HepG2 (cell line): ENCODE results near the gene DIMT1. TPM values are rescaled to one million over a fixed set of nuclear protein-coding genes. Genes with fewer than 3 reads are reported as not detected.

Source experiments
- BORCS8-MEF2B ChIP-seq: sonication (generic); formaldehyde crosslinking; IDR thresholded peaks from 2 replicates; pipeline ENCODE4 v1.8.0; 2022; ENCODE audit warnings: mild to moderate bottlenecking, missing genetic modification reagents
- DR1 ChIP-seq: sonication (generic); formaldehyde crosslinking; IDR thresholded peaks from 2 replicates; pipeline ENCODE4 v1.8.0; 2021; ENCODE audit warnings: mild to moderate bottlenecking, missing genetic modification reagents, inconsistent platforms
- GPN1 ChIP-seq: sonication (generic); formaldehyde crosslinking; IDR thresholded peaks from 2 replicates; pipeline ENCODE4 v1.5.1; 2020; ENCODE audit warnings: missing genetic modification reagents, borderline replicate concordance
- HMG20A ChIP-seq: IDR thresholded peaks from 2 replicates; pipeline ENCODE4 v1.6.1; 2016; ENCODE audit warnings: borderline replicate concordance
- NFATC3 ChIP-seq: sonication (generic); formaldehyde crosslinking; IDR thresholded peaks from 2 replicates; pipeline ENCODE4 v1.5.1; 2020; ENCODE audit warnings: mild to moderate bottlenecking, missing genetic modification reagents
- SCMH1 ChIP-seq: sonication (generic); formaldehyde crosslinking; IDR thresholded peaks from 2 replicates; pipeline ENCODE4 v1.9.0; 2021; ENCODE audit warnings: missing genetic modification reagents, mild to moderate bottlenecking, borderline replicate concordance
- SMAD1 ChIP-seq: sonication (generic); formaldehyde crosslinking; IDR thresholded peaks from 2 replicates; pipeline ENCODE4 v1.4.0; 2020; ENCODE audit warnings: missing genetic modification reagents, low read depth, mild to moderate bottlenecking, borderline replicate concordance
- SPEN ChIP-seq: sonication (generic); formaldehyde crosslinking; IDR thresholded peaks from 2 replicates; pipeline ENCODE4 v1.5.1; 2020; ENCODE audit warnings: low read depth, mild to moderate bottlenecking, missing genetic modification reagents
- ZFP36L1 ChIP-seq: sonication (generic); formaldehyde crosslinking; IDR thresholded peaks from 2 replicates; pipeline ENCODE4 v1.8.0; 2022; ENCODE audit warnings: mild to moderate bottlenecking, missing genetic modification reagents, moderate library complexity
- ZNF160 ChIP-seq: sonication (generic); formaldehyde crosslinking; IDR thresholded peaks from 2 replicates; pipeline ENCODE4 v1.8.0; 2022; ENCODE audit warnings: mild to moderate bottlenecking, inconsistent platforms, missing genetic modification reagents
- ZNF678 ChIP-seq: sonication (generic); formaldehyde crosslinking; IDR thresholded peaks from 2 replicates; pipeline ENCODE4 v1.4.0; 2020; ENCODE audit warnings: mild to moderate bottlenecking, missing genetic modification reagents
- polyA plus RNA-seq, 8 experiments: library from polyadenylated mRNA; depleted of rRNA in 3 of 8; stranded (reverse) in 7 of 8; unstranded in 1 of 8; fragments of >200 nt; fragmentation: Illumina TruSeq in 4 of 8; extraction: Trizol in 4 of 8; gene quantifications; 2 replicates each; pipeline versions ENCODE4 v1.2.1 to v1.2.3, GENCODE V29; 2011 to 2016; ENCODE audit warnings: low read depth in 4 of 8, missing spikeins in 1 of 8, mixed read lengths in 1 of 8; ENCODE audit not compliant: insufficient read depth in 1 of 8
- total RNA-seq, 5 experiments: library from RNA; depleted of rRNA; stranded (reverse); fragments of >200 nt; fragmentation: Illumina TruSeq; extraction: Trizol; gene quantifications; 2 replicates each; pipeline ENCODE4 v1.2.3, GENCODE V29; 2016; ENCODE audit warnings: low read depth in 1 of 5
- TF ChIP-seq, protein P1 (sequence below): sonication (generic); formaldehyde crosslinking; IDR thresholded peaks from 2 replicates; pipeline ENCODE4 v1.4.0; 2020; ENCODE audit warnings: missing genetic modification reagents, low read depth, mild to moderate bottlenecking, borderline replicate concordance
- TF ChIP-seq, protein P2 (sequence below), 2 experiments: sonication (generic) in 1 of 2; formaldehyde crosslinking in 1 of 2; IDR thresholded peaks; 2 replicates each; pipeline versions ENCODE4 v1.6.1 to v1.9.0; 2014 to 2022; ENCODE audit warnings: antibody characterized with exemption in 1 of 2, borderline replicate concordance in 1 of 2, inconsistent platforms in 1 of 2, low read depth in 1 of 2, missing genetic modification reagents in 1 of 2
- TF ChIP-seq, protein P3 (sequence below): sonication (generic); formaldehyde crosslinking; IDR thresholded peaks from 2 replicates; pipeline ENCODE4 v1.8.1; 2023; ENCODE audit warnings: mild to moderate bottlenecking, moderate library complexity, missing genetic modification reagents
- TF ChIP-seq, protein P4 (sequence below): IDR thresholded peaks from 2 replicates; pipeline ENCODE4 v1.4.0; 2020; ENCODE audit warnings: mild to moderate bottlenecking, missing genetic modification reagents

Gene DIMT1
- total and polyA plus RNA-seq, 2 of the 13 experiments (the other 11 are each of a cell fraction or from before 2014, with no cell fraction given), result 16.1 to 35.2 TPM

DNA sequence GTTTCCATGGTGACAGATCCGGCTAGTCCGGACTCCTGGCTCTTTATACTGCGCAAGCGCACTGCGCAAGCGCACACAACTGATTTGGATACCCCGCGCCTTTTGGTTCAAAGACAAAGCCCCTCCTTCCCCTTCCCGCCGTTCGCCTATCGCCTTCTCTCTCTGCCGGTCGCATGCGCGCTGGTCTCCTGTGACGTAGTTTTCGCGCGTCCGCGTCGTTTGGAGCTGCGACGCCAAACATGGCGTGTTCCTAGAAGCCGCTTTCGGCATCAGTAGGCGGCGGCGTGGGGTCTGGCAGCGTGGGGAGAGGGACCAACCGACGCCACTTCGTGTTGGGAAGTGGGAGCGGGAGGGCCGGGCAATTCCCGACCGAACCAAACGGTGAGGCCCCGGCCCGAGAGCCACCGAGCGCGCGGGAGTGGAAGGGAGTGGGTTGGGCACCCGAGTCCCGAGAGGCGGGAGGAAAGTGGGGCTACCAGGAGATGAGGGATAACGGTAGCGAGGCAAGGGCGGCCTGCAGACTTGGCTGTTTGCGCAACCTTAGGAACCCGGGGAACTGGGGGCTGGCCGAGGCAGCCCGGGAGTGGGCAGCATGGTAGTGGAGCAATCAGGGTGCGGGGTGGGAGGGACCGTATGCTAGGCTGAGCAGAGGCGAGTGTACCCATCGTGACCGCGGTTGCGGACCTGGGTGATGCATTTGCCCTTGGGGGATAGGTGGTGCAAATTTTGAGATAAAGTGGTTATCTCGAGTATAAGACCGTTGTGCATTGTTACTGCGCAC, 9.0 kb upstream of the DIMT1 start, which contains the start of gene IPO11 (continued):
- TF ChIP-seq ZFP36L1 (peak; percentile 89; the same call in 1 of the 2 replicates), NFATC3 (no peak), ZNF678 (peak; percentile 42; the same call in 1 of the 2 replicates), SPEN (CRISPR knock-in tag) (peak; percentile 86), ZNF160 (CRISPR knock-in tag) (0 out of 2 replicates have a peak, but pooled peaks have one; percentile 37), DR1 (CRISPR knock-in tag) (peak; percentile 54; the same call in 1 of the 2 replicates), BORCS8-MEF2B (no peak; the same call in 1 of the 2 replicates), SMAD1 (CRISPR knock-in tag) (no peak), GPN1 (CRISPR knock-in tag) (no peak), HMG20A (CRISPR knock-in tag) (no peak), SCMH1 (CRISPR knock-in tag) (no peak)
- TF ChIP-seq, protein P1, sequence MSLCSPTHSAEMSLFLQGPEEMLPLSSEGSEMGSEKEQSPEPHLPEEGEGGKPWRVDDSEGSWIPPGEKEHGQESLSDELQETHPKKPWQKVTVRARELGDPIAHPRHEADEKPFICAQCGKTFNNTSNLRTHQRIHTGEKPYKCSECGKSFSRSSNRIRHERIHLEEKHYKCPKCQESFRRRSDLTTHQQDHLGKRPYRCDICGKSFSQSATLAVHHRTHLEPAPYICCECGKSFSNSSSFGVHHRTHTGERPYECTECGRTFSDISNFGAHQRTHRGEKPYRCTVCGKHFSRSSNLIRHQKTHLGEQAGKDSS (CRISPR knock-in tag), result 0 out of 2 replicates have a peak, but pooled peaks have one; percentile 54
- TF ChIP-seq, protein P2, sequence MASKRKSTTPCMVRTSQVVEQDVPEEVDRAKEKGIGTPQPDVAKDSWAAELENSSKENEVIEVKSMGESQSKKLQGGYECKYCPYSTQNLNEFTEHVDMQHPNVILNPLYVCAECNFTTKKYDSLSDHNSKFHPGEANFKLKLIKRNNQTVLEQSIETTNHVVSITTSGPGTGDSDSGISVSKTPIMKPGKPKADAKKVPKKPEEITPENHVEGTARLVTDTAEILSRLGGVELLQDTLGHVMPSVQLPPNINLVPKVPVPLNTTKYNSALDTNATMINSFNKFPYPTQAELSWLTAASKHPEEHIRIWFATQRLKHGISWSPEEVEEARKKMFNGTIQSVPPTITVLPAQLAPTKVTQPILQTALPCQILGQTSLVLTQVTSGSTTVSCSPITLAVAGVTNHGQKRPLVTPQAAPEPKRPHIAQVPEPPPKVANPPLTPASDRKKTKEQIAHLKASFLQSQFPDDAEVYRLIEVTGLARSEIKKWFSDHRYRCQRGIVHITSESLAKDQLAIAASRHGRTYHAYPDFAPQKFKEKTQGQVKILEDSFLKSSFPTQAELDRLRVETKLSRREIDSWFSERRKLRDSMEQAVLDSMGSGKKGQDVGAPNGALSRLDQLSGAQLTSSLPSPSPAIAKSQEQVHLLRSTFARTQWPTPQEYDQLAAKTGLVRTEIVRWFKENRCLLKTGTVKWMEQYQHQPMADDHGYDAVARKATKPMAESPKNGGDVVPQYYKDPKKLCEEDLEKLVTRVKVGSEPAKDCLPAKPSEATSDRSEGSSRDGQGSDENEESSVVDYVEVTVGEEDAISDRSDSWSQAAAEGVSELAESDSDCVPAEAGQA (IDR thresholded peaks at IDR 0.05; ENCODE audit: low read depth), result peak; percentile 91
- TF ChIP-seq, protein P2 (CRISPR knock-in tag; IDR thresholded peaks at IDR 0.05; ENCODE audit: borderline replicate concordance), result no peak
- TF ChIP-seq, protein P3, sequence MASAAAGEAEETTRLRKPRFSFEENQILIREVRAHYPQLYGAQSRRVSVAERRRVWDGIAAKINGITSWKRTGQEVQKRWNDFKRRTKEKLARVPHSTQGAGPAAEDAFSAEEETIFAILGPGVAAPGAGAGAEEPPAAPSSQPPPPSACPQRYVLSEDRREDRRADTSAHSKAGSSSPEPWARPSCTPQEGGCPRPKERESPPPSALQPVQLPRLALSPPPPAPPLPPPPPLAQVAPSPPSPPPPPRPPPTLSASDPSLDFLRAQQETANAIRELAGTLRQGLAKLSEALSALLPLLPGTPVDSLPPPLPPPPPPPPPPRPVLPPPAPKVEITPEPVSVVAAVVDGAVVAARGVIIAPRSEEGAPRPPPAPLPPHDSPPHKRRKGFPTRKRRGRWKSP (CRISPR knock-in tag), result no peak
- TF ChIP-seq, protein P4, sequence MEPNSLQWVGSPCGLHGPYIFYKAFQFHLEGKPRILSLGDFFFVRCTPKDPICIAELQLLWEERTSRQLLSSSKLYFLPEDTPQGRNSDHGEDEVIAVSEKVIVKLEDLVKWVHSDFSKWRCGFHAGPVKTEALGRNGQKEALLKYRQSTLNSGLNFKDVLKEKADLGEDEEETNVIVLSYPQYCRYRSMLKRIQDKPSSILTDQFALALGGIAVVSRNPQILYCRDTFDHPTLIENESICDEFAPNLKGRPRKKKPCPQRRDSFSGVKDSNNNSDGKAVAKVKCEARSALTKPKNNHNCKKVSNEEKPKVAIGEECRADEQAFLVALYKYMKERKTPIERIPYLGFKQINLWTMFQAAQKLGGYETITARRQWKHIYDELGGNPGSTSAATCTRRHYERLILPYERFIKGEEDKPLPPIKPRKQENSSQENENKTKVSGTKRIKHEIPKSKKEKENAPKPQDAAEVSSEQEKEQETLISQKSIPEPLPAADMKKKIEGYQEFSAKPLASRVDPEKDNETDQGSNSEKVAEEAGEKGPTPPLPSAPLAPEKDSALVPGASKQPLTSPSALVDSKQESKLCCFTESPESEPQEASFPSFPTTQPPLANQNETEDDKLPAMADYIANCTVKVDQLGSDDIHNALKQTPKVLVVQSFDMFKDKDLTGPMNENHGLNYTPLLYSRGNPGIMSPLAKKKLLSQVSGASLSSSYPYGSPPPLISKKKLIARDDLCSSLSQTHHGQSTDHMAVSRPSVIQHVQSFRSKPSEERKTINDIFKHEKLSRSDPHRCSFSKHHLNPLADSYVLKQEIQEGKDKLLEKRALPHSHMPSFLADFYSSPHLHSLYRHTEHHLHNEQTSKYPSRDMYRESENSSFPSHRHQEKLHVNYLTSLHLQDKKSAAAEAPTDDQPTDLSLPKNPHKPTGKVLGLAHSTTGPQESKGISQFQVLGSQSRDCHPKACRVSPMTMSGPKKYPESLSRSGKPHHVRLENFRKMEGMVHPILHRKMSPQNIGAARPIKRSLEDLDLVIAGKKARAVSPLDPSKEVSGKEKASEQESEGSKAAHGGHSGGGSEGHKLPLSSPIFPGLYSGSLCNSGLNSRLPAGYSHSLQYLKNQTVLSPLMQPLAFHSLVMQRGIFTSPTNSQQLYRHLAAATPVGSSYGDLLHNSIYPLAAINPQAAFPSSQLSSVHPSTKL (CRISPR knock-in tag), result peak; percentile 18; the same call in 1 of the 2 replicates
